Testis (tissue), 3 donors: ENCODE results near the gene IL1RAPL1. TPM values are rescaled to one million over a fixed set of nuclear protein-coding genes. Genes with fewer than 3 reads are reported as not detected.

Experiments
- DNase-seq: peaks from one replicate; pipeline ENCODE4 v3.0.0-alpha.2; 2019
- H3K27ac ChIP-seq, 2 donors: fragments of 200-600 bp; sonication (generic); one replicate each; pipeline ENCODE4 v1.5.1; 2019
- H3K27me3 ChIP-seq: fragments of 200-600 bp; sonication (generic); one replicate; pipeline ENCODE4 v1.5.1; 2019
- H3K36me3 ChIP-seq: fragments of 200-600 bp; sonication (generic); one replicate; pipeline ENCODE4 v1.5.1; 2017; ENCODE audit warnings: low read depth; ENCODE audit errors: missing control alignments
- H3K4me1 ChIP-seq: fragments of 200-600 bp; sonication (generic); one replicate; pipeline ENCODE4 v1.5.1; 2019
- H3K4me3 ChIP-seq, 2 donors: fragments of 200-600 bp; sonication (generic); one replicate each; pipeline ENCODE4 v1.5.1; 2017 to 2019
- H3K9me3 ChIP-seq: fragments of 200-600 bp; sonication (generic); one replicate; pipeline ENCODE4 v1.5.1; 2017
- CTCF ChIP-seq, 3 experiments: fragments of 450-650 bp in 2 of 3; fragments of 200-600 bp in 1 of 3; sonication (generic) in 1 of 3; IDR thresholded peaks; one replicate each; pipeline ENCODE4 v1.5.1; 2016 to 2019; ENCODE audit warnings: antibody characterized with exemption in 3 of 3, mild to moderate bottlenecking in 2 of 3, moderate library complexity in 1 of 3
- POLR2A ChIP-seq: fragments of 450-650 bp; IDR thresholded peaks from one replicate; pipeline ENCODE4 v1.6.1; 2017; ENCODE audit warnings: antibody characterized with exemption, mild to moderate bottlenecking, moderate library complexity
- WGBS, 2 donors: methylation state at CpG; one replicate each; pipeline ENCODE4 v1.1.5; 2018; 5-methylcytosine and 5-hydroxymethylcytosine counted together
- intact Hi-C: fragments of 100-400 bp; cut with DNase I; formaldehyde crosslinking; loops from one replicate; pipeline ENCODE4 v1.15.1; 2023; ENCODE audit warnings: low total_unique reads
- polyA plus RNA-seq: library from polyadenylated mRNA; stranded (reverse); fragments of 350-450 nt; fragmentation: Illumina TruSeq; extraction: RNeasy Lipid Tissue Mini Kit (QIAGEN cat#74804); gene quantifications from one replicate; pipeline ENCODE4 v1.2.3, GENCODE V29; 2014; ENCODE audit warnings: low read depth, low replicate concordance; ENCODE audit not compliant: insufficient read depth
- total RNA-seq, 2 donors: library from RNA; depleted of rRNA; stranded (reverse); fragments of >200 nt; gene quantifications; one replicate each; pipeline ENCODE4 v1.2.3, GENCODE V29; 2016

The IL1RAPL1 gene
- total and polyA plus RNA-seq, 3 donors from 2014 or later: 0.13 to 0.94 (median 0.93) TPM

- intact Hi-C loops: no loop called here
- Histone ChIP-seq H3K27ac (no peak overlapping the region), H3K4me3 (no peak overlapping the region), H3K27me3 (no peaks in the 10 kb centered on the region), H3K36me3 (no peaks in the 10 kb centered on the region), H3K4me1 (no peaks in the 10 kb centered on the region), H3K9me3 (no peaks in the 10 kb centered on the region)
- TF ChIP-seq CTCF (IDR thresholded peaks at IDR 0.05) (no peak), POLR2A (no peak)
- no peak for DNase-seq
Observed at GRCh38 chrX:29653721-29654120, 1066.5 kb downstream of the IL1RAPL1 start.

GRCh38 chrX:29659911-29660310 is 1072.7 kb downstream of the IL1RAPL1 start:
- no peak overlapping the region for H3K27ac ChIP-seq
- TF ChIP-seq POLR2A: no peak
- TF ChIP-seq CTCF (IDR thresholded peaks at IDR 0.05): no peak
- no peaks in the 10 kb centered on the region for H3K36me3 ChIP-seq
- 83% methylated on average over 4 of the region's 4 CpGs; no CpG with 5 or more reads in 1 of the 2 donors for WGBS, 2 donors
- H3K9me3 ChIP-seq: no peaks in the 10 kb centered on the region
- H3K4me3 ChIP-seq: no peak overlapping the region
- no peaks in the 10 kb centered on the region for H3K4me1 ChIP-seq
- intact Hi-C loops: no loop called here
- H3K27me3 ChIP-seq: no peaks in the 10 kb centered on the region
- no peak for DNase-seq

GRCh38 chrX:29661290-29661689 is 1074.0 kb downstream of the IL1RAPL1 start:
- DNase-seq: no peak
- Histone ChIP-seq H3K36me3 (no peaks in the 10 kb centered on the region), H3K4me1 (no peaks in the 10 kb centered on the region), H3K4me3 (no peak overlapping the region), H3K9me3 (no peaks in the 10 kb centered on the region), H3K27ac (no peak overlapping the region), H3K27me3 (no peaks in the 10 kb centered on the region)
- TF ChIP-seq POLR2A (no peak), CTCF (IDR thresholded peaks at IDR 0.05) (no peak)
- intact Hi-C loops: no loop called here

- Histone ChIP-seq H3K9me3 (no peaks in the 10 kb centered on the region), H3K27me3 (no peaks in the 10 kb centered on the region), H3K4me1 (no peaks in the 10 kb centered on the region), H3K27ac (no peak overlapping the region), H3K4me3 (no peak overlapping the region), H3K36me3 (no peaks in the 10 kb centered on the region)
- DNase-seq: no peak
- intact Hi-C loops: no loop called here
- TF ChIP-seq POLR2A (no peak), CTCF (IDR thresholded peaks at IDR 0.05) (no peak)
Observed at GRCh38 chrX:29662101-29662500, 1074.9 kb downstream of the IL1RAPL1 start.

- Histone ChIP-seq H3K27me3 (no peaks in the 10 kb centered on the region), H3K9me3 (no peaks in the 10 kb centered on the region), H3K4me1 (no peaks in the 10 kb centered on the region), H3K4me3 (no peak overlapping the region), H3K36me3 (no peaks in the 10 kb centered on the region), H3K27ac (no peak overlapping the region)
- 39 to 56% methylated on average over 4 of the region's 4 CpGs for WGBS, 2 donors
- intact Hi-C loops: no loop called here
- no peak for TF ChIP-seq CTCF (IDR thresholded peaks at IDR 0.05)
- TF ChIP-seq POLR2A: no peak
- DNase-seq: no peak
Observed at GRCh38 chrX:29662759-29663503, 1075.7 kb downstream of the IL1RAPL1 start.
